ENCODE data around the gene TSC22D4.

TSC22D4 gene

GRCh38 chr7:100428199-100428966 is 50.6 kb downstream of the TSC22D4 start, which contains the start of gene ZCWPW1:
Gene ZCWPW1 (minus strand): TSS chr7:100428703. CDS start chr7:100420649, 8,054 bp downstream.
- DNase-seq (ENCODE audit: low read depth) = peak; percentile 94

DNA sequence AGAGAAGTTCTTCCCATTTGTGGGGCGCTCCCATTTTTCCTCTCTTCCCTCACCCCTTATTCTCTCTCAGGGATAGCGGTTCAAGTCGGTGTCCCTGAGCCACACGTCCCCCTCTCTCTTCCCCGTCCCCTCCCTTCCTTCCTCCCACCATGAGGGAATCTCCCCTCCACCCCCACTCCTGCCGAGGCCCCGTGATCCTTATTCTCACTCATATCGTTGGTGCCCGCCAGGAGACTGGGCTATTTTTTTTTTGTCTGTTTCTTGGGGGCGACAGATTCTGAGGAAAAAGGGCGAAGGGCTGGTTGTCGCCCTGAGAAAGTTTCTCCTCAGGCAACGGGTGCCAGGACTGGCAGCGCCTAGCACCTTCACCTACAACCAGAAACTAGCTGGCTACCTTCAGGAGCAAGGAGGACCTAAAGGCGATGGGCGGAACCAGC is 51.2 kb downstream of the TSC22D4 start:
- TF ChIP-seq, protein P1, sequence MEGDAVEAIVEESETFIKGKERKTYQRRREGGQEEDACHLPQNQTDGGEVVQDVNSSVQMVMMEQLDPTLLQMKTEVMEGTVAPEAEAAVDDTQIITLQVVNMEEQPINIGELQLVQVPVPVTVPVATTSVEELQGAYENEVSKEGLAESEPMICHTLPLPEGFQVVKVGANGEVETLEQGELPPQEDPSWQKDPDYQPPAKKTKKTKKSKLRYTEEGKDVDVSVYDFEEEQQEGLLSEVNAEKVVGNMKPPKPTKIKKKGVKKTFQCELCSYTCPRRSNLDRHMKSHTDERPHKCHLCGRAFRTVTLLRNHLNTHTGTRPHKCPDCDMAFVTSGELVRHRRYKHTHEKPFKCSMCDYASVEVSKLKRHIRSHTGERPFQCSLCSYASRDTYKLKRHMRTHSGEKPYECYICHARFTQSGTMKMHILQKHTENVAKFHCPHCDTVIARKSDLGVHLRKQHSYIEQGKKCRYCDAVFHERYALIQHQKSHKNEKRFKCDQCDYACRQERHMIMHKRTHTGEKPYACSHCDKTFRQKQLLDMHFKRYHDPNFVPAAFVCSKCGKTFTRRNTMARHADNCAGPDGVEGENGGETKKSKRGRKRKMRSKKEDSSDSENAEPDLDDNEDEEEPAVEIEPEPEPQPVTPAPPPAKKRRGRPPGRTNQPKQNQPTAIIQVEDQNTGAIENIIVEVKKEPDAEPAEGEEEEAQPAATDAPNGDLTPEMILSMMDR (IDR thresholded peaks at IDR 0.05; ENCODE audit: low read depth, low read length, missing control alignments) = no peak

More at GRCh38 chr7:100428199-100428966, 50.6 kb downstream of the TSC22D4 start, which contains the start of gene ZCWPW1:
- H3K4me3 ChIP-seq (ENCODE audit: low read depth, low read length) = peak within 1 kb of the TSS; percentile 94
- TF ChIP-seq, protein P1 (IDR thresholded peaks at IDR 0.05; ENCODE audit: low read depth, low read length, missing control alignments) = no peak

GRCh38 chr7:100426516-100426915 is 52.5 kb downstream of the TSC22D4 start:
- TF ChIP-seq, protein P1 (IDR thresholded peaks at IDR 0.05; ENCODE audit: low read depth, low read length, missing control alignments) = no peak
- no peak for DNase-seq (ENCODE audit: low read depth)
- no peak overlapping the region for H3K4me3 ChIP-seq (ENCODE audit: low read depth, low read length)

More for the DNA sequence above, 51.2 kb downstream of the TSC22D4 start:
- no peak overlapping the region; the same call in 1 of the 2 replicates for H3K4me3 ChIP-seq (ENCODE audit: low read depth, low read length)
- DNase-seq (ENCODE audit: low read depth) = no peak

DNA sequence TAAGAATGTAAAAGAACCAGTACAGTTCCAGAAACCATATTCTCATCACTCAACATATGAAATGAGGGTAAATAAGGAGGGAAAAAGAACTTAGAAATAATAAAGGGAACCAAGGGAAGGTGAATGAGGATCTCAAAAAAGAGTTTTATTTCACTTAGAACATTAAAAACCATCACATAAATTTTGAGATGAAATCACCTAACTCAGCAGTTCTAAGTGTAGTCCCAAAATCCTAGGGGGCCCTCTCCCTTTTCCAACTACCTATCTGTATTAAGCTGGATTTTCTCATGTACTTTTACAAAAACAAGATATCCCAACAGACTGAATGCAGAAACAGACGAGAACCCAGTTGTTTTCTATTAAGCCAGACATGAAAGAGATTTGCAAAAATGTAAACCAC is 53.7 kb downstream of the TSC22D4 start:
- TF ChIP-seq, protein P1 (IDR thresholded peaks at IDR 0.05; ENCODE audit: low read depth, low read length, missing control alignments) = no peak
- no peak overlapping the region for H3K4me3 ChIP-seq (ENCODE audit: low read depth, low read length)
- no peak for DNase-seq (ENCODE audit: low read depth)

DNA sequence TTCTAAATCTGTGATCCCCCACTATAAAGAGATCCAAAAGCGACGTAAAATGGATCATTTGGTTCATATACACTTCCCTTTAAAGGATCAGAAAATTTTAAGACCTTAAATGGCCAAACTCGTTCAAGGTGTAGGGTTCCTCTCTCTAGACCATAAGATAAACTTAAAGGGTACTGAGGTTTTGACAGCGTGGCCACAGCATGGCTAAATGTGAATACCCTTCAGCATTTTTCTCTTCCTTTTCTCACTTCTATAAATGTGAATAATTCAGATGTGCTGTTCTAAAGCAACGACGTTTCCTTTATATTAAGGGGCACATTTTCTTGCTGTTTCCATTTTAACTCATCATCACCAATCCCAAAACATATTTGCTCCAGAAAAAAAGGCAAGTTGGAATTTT is 55.7 kb downstream of the TSC22D4 start:
- TF ChIP-seq, protein P1 (IDR thresholded peaks at IDR 0.05; ENCODE audit: low read depth, low read length, missing control alignments) = no peak
- DNase-seq (ENCODE audit: low read depth) = no peak

DNA sequence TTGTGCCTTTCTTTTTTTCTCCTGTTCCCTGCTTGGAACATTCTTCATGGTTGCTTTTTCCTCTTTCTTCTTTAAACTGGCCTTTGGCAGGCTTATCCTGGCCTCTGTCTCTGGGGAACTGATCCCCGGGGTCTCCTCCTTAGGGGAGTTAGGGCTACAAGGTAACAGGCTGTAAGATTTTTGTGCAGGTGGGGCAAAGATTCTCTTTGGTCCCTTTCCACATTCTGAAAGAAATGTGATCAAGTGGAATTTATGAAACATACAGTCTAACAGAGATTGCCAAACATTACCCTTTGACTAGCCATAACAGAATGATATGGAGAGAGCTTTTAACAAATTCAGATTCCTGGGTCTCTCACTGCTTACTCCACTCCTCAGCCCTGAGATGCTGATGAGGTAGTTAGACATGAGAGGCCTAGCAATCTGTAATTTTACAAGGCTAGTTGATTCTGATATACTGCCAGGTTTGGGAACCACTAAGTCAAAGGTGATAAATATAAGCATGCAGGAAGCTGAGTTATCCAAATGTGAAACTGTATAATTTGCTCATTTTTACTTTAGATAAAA is 59.3 kb downstream of the TSC22D4 start:
- DNase-seq (ENCODE audit: low read depth) = no peak
- no peak overlapping the region for H3K4me3 ChIP-seq (ENCODE audit: low read depth, low read length)
- TF ChIP-seq, protein P1 (IDR thresholded peaks at IDR 0.05; ENCODE audit: low read depth, low read length, missing control alignments) = no peak

More for the DNA sequence above, 55.7 kb downstream of the TSC22D4 start:
- no peak overlapping the region for H3K4me3 ChIP-seq (ENCODE audit: low read depth, low read length)
